Erythroblast (primary cell): ENCODE measurements around the gene SPOCD1.

Experiments
- GATA1 ChIP-seq: IDR thresholded peaks from 2 replicates; pipeline ENCODE4 v1.6.1; 2011; ENCODE audit warnings: low read depth, mild to moderate bottlenecking, control low read depth, low read length, moderate library complexity
- POLR2A ChIP-seq: IDR thresholded peaks from 2 replicates; pipeline ENCODE4 v1.6.1; 2011; ENCODE audit warnings: mild to moderate bottlenecking, low read length

- TF ChIP-seq POLR2A (no peak), GATA1 (no peak)
Measured at GRCh38 chr1:31752952-31753475, 62.8 kb downstream of the SPOCD1 start.
